DND-41 (cell line): ENCODE measurements around the gene FOXN3.

ENCODE experiments used
- ATAC-seq: fragments of 200-7000 bp; cut with Tn5 transposase; 3 replicates; pipeline ENCODE4 v1.9.1; 2021; ENCODE audit warnings: low read depth; ENCODE audit not compliant: insufficient read depth
- DNase-seq: peaks from one replicate; pipeline ENCODE4 v3.0.0-alpha.2; 2020
- H2AFZ ChIP-seq: 2 replicates; pipeline ENCODE4 v1.6.0; 2012; ENCODE audit warnings: low read depth, low read length
- H3K27ac ChIP-seq: 2 replicates; pipeline ENCODE4 v1.5.1; 2012; ENCODE audit warnings: low read length, inconsistent platforms
- H3K27me3 ChIP-seq: fragments of 200-600 bp; sonication (generic); 2 replicates; pipeline ENCODE4 v1.6.0; 2012; ENCODE audit warnings: low read length, mild to moderate bottlenecking, inconsistent platforms; ENCODE audit not compliant: insufficient read depth, poor library complexity
- H3K36me3 ChIP-seq: 2 replicates; pipeline ENCODE4 v1.5.1; 2012; ENCODE audit warnings: low read length, inconsistent platforms; ENCODE audit not compliant: insufficient read depth
- H3K4me1 ChIP-seq: 2 replicates; pipeline ENCODE4 v1.5.1; 2012; ENCODE audit warnings: mild to moderate bottlenecking, low read length; ENCODE audit not compliant: insufficient read depth
- H3K4me2 ChIP-seq: 2 replicates; pipeline ENCODE4 v1.6.0; 2012; ENCODE audit warnings: mild to moderate bottlenecking, moderate library complexity, low read length, inconsistent platforms; ENCODE audit not compliant: insufficient read depth
- H3K4me3 ChIP-seq, 2 experiments: fragments of 200-600 bp in 1 of 2; shearing (Covaris generic) in 1 of 2; 2 replicates each; pipeline ENCODE4 v1.5.1; 2012 to 2016; ENCODE audit warnings: inconsistent platforms in 2 of 2, low read length in 2 of 2, mild to moderate bottlenecking in 2 of 2, low read depth in 1 of 2, moderate library complexity in 1 of 2
- H3K79me2 ChIP-seq: 2 replicates; pipeline ENCODE4 v1.6.0; 2012; ENCODE audit warnings: low read length, inconsistent platforms; ENCODE audit not compliant: insufficient read depth
- H3K9ac ChIP-seq: 2 replicates; pipeline ENCODE4 v1.6.0; 2012; ENCODE audit warnings: low read depth, mild to moderate bottlenecking, inconsistent platforms, low read length, moderate library complexity
- H3K9me3 ChIP-seq: 2 replicates; pipeline ENCODE4 v1.5.1; 2012; ENCODE audit warnings: low read length, moderate library complexity, mild to moderate bottlenecking, inconsistent platforms; ENCODE audit not compliant: insufficient read depth, severe bottlenecking
- H4K20me1 ChIP-seq: 2 replicates; pipeline ENCODE4 v1.6.0; 2012; ENCODE audit warnings: low read length; ENCODE audit not compliant: insufficient read depth
- EZH2 ChIP-seq: IDR thresholded peaks from 3 replicates; pipeline ENCODE4 v1.6.1; 2012; ENCODE audit warnings: borderline replicate concordance, low read depth, mild to moderate bottlenecking, moderate library complexity, low read length, inconsistent platforms; ENCODE audit not compliant: severe bottlenecking
- TF ChIP-seq, protein P1 (sequence below): IDR thresholded peaks from 2 replicates; pipeline ENCODE4 v1.5.1; 2012; ENCODE audit warnings: borderline replicate concordance, low read length, moderate library complexity, mild to moderate bottlenecking; ENCODE audit not compliant: poor library complexity, severe bottlenecking; ENCODE audit errors: extremely low read depth

The FOXN3 gene

GRCh38 chr14:89267656-89268055, 149.4 kb downstream of the FOXN3 start:
- Histone ChIP-seq H3K4me2 (no peak overlapping the region), H3K9ac (no peak overlapping the region), H3K9me3 (no peaks in the 10 kb centered on the region), H3K36me3 (peaks cover 25% of the 10 kb centered on the region), H3K27me3 (no peaks in the 10 kb centered on the region), H3K4me1 (no peaks in the 10 kb centered on the region), H3K4me3 (no peak overlapping the region), H2AFZ (no peak overlapping the region), H3K79me2 (peaks cover 79% of the 10 kb centered on the region), H3K27ac (no peak overlapping the region), H4K20me1 (peaks cover 49% of the 10 kb centered on the region)
- DNase-seq: no peak
- no peak for ATAC-seq
- no peak for TF ChIP-seq EZH2
- TF ChIP-seq, protein P1, sequence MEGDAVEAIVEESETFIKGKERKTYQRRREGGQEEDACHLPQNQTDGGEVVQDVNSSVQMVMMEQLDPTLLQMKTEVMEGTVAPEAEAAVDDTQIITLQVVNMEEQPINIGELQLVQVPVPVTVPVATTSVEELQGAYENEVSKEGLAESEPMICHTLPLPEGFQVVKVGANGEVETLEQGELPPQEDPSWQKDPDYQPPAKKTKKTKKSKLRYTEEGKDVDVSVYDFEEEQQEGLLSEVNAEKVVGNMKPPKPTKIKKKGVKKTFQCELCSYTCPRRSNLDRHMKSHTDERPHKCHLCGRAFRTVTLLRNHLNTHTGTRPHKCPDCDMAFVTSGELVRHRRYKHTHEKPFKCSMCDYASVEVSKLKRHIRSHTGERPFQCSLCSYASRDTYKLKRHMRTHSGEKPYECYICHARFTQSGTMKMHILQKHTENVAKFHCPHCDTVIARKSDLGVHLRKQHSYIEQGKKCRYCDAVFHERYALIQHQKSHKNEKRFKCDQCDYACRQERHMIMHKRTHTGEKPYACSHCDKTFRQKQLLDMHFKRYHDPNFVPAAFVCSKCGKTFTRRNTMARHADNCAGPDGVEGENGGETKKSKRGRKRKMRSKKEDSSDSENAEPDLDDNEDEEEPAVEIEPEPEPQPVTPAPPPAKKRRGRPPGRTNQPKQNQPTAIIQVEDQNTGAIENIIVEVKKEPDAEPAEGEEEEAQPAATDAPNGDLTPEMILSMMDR: no peak

GRCh38 chr14:89267163-89267562, 149.9 kb downstream of the FOXN3 start:
- Histone ChIP-seq H2AFZ (no peak overlapping the region), H3K27me3 (no peaks in the 10 kb centered on the region), H3K9ac (no peak overlapping the region), H3K79me2 (peaks cover 83% of the 10 kb centered on the region), H3K36me3 (peaks cover 25% of the 10 kb centered on the region), H3K9me3 (no peaks in the 10 kb centered on the region), H3K4me2 (no peak overlapping the region), H3K27ac (no peak overlapping the region), H3K4me3 (no peak overlapping the region), H3K4me1 (no peaks in the 10 kb centered on the region), H4K20me1 (peaks cover 49% of the 10 kb centered on the region)
- ATAC-seq (no peak), DNase-seq (no peak)
- TF ChIP-seq, protein P1: no peak
- no peak for TF ChIP-seq EZH2

GRCh38 chr14:89266754-89267153, 150.3 kb downstream of the FOXN3 start:
- Histone ChIP-seq H2AFZ (no peak overlapping the region), H4K20me1 (peaks cover 49% of the 10 kb centered on the region), H3K27me3 (no peaks in the 10 kb centered on the region), H3K9me3 (no peaks in the 10 kb centered on the region), H3K9ac (no peak overlapping the region), H3K79me2 (peaks cover 86% of the 10 kb centered on the region), H3K4me3 (no peak overlapping the region), H3K36me3 (peaks cover 25% of the 10 kb centered on the region), H3K4me1 (no peaks in the 10 kb centered on the region), H3K27ac (no peak overlapping the region), H3K4me2 (no peak overlapping the region)
- no peak for TF ChIP-seq EZH2
- TF ChIP-seq, protein P1: no peak
- ATAC-seq (no peak), DNase-seq (no peak)

GRCh38 chr14:89265234-89265633, 151.8 kb downstream of the FOXN3 start:
- Histone ChIP-seq H2AFZ (no peak overlapping the region), H4K20me1 (peaks cover 47% of the 10 kb centered on the region), H3K36me3 (peaks cover 25% of the 10 kb centered on the region), H3K79me2 (peaks cover 83% of the 10 kb centered on the region), H3K4me3 (no peak overlapping the region), H3K9me3 (no peaks in the 10 kb centered on the region), H3K27me3 (no peaks in the 10 kb centered on the region), H3K4me1 (no peaks in the 10 kb centered on the region), H3K4me2 (no peak overlapping the region), H3K27ac (no peak overlapping the region), H3K9ac (no peak overlapping the region)
- no peak for DNase-seq
- ATAC-seq: no peak
- TF ChIP-seq, protein P1: no peak
- no peak for TF ChIP-seq EZH2
